H1 (cell line): Measurements from ENCODE around the gene ACER3. TPM values are rescaled to one million over a fixed set of nuclear protein-coding genes. Genes with fewer than 3 reads are reported as not detected.

Experiments
- CHD7 ChIP-seq: fragments of 300-600 bp; sonication (generic); IDR thresholded peaks from 2 replicates; pipeline ENCODE4 v1.7.1; 2012; ENCODE audit warnings: low read length, moderate library complexity, mild to moderate bottlenecking, inconsistent platforms; ENCODE audit not compliant: insufficient replicate concordance
- polyA plus RNA-seq, 7 experiments: library from polyadenylated mRNA; depleted of rRNA in 3 of 7; stranded (reverse) in 5 of 7; unstranded in 2 of 7; fragments of >200 nt in 5 of 7; fragments of 200-250 nt in 2 of 7; gene quantifications; 1 replicate in 5 of 7; 2 replicates in 1 of 7; 4 replicates in 1 of 7; pipeline versions ENCODE4 v1.2.1 to v1.2.3, GENCODE V29; 2011 to 2013; ENCODE audit warnings: missing spikeins in 2 of 7, mixed read lengths in 2 of 7
- total RNA-seq: library from RNA; stranded (reverse); fragmentation: NEBNext Ultra II Directional; extraction: Animal tissue kit (Norgen Biotek cat#: 25700); gene quantifications from 2 replicates; pipeline ENCODE4 v1.2.1, GENCODE V29; 2021

ACER3 gene
- total and polyA plus RNA-seq, 2 of the 8 experiments (the other 6 are each of a cell fraction or from before 2014, with no cell fraction given), result 5.7 to 16.2 TPM

GRCh38 chr11:77044356-77044755 lies 183.6 kb downstream of the ACER3 start (continued):
- TF ChIP-seq CHD7, result no peak
